ENCODE data around the gene LRRN1.
"Not testable (repeated sequence)": the region's sequence is repeated elsewhere in the genome, so short reads cannot be mapped to it uniquely, and the experiment has no call there.

LRRN1 gene

DNA sequence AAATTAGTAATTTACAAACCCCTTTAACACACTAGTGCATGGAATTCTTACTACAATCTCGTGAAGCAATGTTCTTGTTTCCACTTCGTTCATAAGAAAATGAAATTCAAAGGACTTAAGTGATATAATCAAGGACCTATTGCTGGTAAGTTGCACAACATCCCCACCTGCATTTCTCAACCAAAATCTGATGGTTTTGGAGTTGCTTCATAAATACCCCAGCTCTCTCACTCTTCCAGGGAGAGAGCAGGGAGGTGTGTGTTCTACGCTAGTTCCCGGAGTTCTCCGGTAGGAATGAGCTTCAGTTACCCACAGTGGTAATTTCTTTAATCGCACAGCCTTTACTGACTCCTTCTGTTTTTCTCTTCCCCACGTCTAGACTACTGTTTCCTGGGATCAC is 81.8 kb downstream of the LRRN1 start:
- DNase-seq, result no peak

DNA sequence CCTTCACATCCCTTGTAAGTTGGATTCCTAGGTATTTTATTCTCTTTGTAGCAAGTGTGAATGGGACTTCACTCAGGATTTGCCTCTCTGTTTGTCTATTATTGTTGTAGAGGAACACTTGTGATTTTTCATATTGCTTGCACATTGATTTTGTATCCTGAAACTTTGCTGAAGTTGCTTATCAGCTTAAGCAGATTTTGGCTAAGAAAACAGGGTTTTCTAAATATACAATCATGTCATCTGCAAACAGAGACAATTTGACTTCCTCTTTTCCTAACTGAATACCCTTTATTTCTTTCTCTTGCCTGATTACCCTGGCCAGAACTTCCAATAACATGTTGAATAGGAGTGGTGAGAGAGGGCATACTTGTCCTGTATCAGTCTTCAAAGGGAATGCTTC is 88.1 kb downstream of the LRRN1 start:
- not testable (repeated sequence) for H3K4me3 ChIP-seq (ENCODE audit: low read depth, low read length); DNase-seq; H3K9me3 ChIP-seq; H3K4me1 ChIP-seq; H3K36me3 ChIP-seq; H3K27me3 ChIP-seq

More for the DNA sequence above, 81.8 kb downstream of the LRRN1 start:
- TF ChIP-seq, protein P1, sequence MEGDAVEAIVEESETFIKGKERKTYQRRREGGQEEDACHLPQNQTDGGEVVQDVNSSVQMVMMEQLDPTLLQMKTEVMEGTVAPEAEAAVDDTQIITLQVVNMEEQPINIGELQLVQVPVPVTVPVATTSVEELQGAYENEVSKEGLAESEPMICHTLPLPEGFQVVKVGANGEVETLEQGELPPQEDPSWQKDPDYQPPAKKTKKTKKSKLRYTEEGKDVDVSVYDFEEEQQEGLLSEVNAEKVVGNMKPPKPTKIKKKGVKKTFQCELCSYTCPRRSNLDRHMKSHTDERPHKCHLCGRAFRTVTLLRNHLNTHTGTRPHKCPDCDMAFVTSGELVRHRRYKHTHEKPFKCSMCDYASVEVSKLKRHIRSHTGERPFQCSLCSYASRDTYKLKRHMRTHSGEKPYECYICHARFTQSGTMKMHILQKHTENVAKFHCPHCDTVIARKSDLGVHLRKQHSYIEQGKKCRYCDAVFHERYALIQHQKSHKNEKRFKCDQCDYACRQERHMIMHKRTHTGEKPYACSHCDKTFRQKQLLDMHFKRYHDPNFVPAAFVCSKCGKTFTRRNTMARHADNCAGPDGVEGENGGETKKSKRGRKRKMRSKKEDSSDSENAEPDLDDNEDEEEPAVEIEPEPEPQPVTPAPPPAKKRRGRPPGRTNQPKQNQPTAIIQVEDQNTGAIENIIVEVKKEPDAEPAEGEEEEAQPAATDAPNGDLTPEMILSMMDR (IDR thresholded peaks at IDR 0.05; ENCODE audit: low read depth, low read length), result no peak
- Histone ChIP-seq H3K36me3 (no peaks in the 10 kb centered on the region), H3K9me3 (no peaks in the 10 kb centered on the region), H3K4me1 (no peaks in the 10 kb centered on the region), H3K4me3 (ENCODE audit: low read depth, low read length) (no peak overlapping the region), H3K27me3 (no peaks in the 10 kb centered on the region)

DNA sequence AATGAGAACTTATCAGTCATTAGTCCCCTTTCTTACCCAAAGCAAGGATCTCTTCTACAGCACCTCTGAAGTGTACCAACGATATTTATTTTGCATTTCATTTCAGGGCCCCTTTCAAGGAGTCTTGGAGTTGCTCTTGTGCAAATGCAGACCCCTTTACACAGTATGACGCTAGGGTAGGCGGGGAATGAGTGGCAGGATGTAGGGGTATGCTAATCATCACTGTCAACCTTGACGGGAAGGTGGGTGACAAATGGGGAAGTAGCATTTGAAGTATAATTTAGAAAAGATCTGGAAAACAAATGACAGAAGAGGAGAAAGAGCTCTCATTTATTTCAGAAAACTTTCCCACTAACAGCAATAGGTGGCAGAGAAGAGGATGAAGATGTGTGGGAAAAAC is 94.4 kb downstream of the LRRN1 start:
- H3K4me3 ChIP-seq (ENCODE audit: low read depth, low read length), result no peak overlapping the region
- H3K36me3 ChIP-seq, result no peaks in the 10 kb centered on the region
- DNase-seq, result no peak
- no peaks in the 10 kb centered on the region for H3K27me3 ChIP-seq
- no peaks in the 10 kb centered on the region for H3K4me1 ChIP-seq
- H3K9me3 ChIP-seq, result no peaks in the 10 kb centered on the region
- TF ChIP-seq, protein P1 (IDR thresholded peaks at IDR 0.05; ENCODE audit: low read depth, low read length), result no peak
